IPS DF 4.7 (cell line): ENCODE measurements around the gene MAGI1.

ENCODE experiments used
- DNase-seq: peaks from one replicate; pipeline ENCODE4 v3.0.0-alpha.2; 2013; ENCODE audit warnings: low spot score; ENCODE audit errors: extremely low read depth

MAGI1 gene

DNA sequence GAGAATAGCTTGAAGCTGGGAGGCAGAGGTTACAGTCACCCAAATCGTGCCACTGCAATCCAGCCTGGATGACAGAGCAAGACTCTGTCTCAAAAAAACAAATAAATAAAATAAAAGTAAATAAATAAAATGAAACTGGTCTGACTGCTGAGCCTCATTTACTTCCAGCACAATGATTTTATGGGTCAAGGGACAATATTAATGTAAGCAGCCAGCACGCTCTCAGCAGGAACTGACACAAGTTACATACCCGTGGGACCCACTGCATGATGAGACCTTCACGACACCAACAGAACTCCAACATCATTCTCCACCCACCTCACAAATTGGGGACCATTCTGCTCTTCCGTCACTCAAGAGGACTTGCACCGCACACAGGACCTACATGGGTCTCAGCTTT is 230.3 kb downstream of the MAGI1 start:
- no peak for DNase-seq

DNA sequence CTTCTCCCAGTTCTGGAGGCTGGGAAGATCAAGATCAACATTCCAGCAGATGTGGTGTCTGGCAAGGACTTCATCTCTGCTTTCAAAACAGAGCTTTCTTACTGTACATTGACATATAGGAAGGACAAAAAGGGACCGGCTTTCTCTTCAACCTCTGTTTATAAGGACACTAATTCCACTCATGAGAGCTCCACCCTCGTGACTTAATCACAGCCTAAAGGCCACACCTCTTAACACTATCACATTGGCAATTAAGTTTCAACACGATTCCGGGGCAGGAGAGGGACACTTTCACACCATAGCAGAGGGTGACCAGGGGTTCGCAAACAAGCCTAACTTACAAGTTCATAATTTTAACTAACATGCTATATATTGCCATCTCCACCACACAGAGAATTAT is 231.5 kb downstream of the MAGI1 start:
- no peak for DNase-seq

DNA sequence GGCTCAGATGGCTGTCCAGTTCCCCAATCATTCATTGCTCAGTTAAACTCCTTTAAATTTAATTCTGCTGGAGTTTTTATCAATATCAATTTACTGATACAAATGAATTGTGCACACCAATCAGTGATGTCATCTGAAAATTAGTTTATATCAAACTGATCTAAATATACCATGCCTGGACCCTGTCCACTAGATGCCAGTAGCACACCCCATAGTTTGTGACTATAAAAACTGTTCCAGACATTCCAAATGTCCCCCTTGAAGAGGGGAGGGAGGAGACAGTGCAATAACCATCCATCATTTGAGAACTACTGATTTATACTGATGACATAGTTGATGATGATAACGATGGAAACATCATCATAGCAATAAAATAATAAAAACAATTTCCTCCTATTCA is 232.1 kb downstream of the MAGI1 start:
- no peak for DNase-seq

DNA sequence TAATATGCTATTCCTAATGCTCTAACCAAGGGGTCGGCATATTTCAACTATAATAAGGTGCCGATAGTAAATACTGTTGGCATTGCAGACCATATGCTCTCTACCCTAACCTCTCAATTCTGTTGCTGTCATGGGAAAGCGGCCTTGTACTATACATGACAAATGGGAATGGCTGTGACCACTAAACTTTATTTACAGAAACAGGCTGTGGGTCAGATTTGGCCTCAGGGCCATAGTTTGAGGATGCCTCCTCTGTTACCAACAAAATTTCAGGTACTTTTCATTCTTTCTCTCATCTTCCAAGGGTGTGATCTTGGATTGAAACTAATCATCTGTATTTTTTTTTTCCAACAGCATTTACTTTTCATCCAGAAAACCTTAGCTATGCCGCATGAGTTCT is 242.0 kb downstream of the MAGI1 start:
- DNase-seq: no peak

DNA sequence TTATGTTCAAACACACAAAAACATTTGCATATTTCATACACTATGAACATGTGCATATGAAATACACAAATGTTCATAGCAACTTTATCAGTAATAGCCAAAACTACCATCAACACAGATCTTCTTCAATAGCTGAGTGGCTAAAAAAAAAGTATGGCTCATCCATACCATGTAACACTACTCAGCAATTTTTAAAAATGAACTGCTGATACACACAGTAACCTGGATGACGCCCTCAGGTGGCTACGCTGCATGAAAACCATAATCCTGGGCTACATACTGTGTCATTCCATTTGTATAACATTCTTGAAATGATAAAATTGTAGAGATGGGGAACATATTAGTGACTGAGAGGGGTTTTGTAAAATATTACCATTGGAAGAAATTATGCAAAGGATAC is 243.6 kb downstream of the MAGI1 start:
- no peak for DNase-seq

DNA sequence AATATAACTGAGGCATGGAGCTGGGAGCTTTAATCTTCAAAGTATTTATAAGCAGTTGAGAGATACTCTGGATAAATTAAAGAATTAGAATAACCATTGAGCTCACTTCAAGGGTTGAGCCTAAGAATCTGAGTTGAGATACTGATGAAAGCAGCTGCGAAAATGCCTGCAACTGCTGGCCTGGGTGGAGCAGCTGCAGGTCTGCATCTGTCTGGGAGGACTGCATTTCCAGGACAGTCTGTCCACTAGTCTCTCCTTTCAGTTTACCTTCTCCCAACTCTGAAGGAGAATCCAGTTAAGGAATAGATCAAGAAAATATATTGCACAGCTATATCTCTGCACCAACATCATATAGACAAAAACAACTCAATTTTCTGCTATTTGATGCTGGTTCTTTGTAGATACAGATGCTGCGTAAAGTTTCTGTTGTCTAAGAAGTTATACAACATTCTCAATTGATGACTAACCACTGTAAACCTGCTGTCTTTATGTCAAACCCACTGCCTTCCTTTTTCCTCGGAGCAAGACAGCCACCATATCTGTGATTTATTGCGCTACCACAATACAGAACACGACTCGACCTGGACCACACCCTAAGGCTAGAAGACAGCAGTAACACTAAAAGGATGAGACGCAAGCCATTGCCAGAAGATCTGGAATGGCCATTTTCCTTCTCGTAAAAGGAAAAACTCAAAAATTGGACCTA is 245.1 kb downstream of the MAGI1 start:
- no peak for DNase-seq

DNA sequence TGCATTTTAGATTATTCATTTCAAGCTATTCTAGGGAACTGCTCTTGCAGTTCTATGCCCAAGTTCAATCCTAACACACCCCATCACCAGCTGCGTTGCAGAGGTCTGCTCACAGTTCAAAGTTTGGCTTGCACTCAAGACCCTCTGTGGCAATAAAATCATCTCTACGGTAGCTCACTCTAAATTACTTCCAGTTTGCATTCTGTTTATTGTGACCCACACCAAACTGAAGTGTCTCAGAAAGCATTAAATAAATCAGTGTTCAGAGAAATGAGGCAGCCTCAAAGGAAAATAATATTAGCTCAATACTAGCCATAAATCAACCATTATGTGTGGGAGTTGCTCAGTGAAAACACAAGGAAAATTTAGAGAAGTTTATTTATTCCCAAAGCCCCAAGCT is 250.3 kb downstream of the MAGI1 start:
- no peak for DNase-seq

DNA sequence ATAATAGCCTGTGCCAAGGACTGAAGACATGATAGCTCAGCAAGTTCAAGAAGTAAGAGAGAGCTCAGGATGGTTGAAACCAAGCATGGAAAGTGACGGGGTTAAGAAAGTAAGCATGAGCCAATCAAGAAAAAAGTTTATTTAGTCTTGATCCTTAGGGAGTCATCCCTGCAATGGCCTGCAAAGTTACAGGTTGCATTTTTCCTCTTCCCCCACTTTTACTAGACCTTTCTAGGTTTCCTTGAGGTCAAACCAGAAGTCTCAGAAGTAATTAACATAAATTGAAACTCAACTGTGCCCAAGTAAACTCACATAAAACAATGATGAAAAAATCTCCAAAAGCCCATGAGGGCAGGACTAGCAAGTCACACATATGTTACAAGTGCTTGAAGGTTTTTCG is 250.9 kb downstream of the MAGI1 start:
- no peak for DNase-seq

DNA sequence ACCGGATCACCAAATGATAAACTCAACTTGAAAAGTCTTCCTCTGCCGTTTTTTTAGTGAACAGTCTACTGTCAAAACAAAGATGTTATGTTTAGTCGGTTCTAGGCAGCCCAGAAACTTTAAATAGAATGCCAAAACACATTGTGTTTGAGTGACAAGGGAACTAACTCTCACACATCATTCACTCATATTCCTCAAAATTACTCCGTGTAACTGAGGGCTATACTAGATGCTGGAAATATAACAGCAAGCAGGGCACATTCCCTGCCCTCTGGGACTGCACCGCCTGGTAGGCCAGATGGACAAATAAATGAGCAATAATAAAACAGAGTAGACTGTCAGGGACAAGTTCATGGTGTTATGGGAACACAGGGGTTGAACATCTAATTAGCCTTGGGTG is 251.4 kb downstream of the MAGI1 start:
- DNase-seq: no peak

DNA sequence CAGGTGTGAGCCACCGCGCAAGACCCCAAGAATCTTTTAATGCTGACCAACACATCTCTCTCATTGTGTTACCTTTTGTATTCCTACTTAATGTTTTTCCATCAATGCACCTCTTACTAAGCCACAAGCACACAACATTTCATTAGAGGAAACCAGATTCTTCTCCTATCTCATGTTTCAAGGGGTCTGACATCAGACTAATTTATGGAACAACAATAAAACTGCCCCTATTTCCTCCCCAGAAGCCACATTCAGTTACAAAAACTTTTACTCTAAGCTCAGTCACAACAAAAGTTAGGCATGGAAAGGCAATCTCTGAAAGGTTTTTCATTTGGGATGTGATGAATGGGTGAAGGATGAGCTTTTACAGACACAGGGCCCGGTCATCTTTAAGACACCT is 251.8 kb downstream of the MAGI1 start:
- DNase-seq: no peak

DNA sequence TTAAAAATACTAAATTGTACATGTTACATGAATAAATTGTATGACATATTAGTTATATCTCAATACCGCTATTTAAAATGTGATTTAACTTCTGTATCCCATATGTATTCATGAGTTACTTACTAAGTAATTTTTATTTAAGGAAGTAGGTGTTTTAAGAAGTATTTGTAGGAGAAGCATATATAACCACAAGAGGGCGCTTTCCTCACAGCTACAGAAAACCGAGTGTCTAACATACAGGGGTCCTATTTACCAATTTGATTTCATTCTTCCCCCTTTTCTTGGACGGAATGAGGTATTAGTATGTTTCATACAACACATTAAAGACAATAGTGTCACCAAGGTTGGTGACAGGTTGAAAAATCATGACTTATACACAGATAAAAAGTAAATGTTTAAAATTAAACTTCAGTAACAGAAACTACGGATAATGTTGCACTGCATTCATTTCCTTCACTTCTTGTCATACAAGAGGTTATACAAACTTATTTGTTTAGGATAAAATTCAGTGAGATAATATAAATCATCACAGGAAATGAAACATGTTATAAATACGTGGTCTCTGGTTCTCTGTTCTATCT is 253.6 kb downstream of the MAGI1 start:
- peak; percentile 30 for DNase-seq

DNA sequence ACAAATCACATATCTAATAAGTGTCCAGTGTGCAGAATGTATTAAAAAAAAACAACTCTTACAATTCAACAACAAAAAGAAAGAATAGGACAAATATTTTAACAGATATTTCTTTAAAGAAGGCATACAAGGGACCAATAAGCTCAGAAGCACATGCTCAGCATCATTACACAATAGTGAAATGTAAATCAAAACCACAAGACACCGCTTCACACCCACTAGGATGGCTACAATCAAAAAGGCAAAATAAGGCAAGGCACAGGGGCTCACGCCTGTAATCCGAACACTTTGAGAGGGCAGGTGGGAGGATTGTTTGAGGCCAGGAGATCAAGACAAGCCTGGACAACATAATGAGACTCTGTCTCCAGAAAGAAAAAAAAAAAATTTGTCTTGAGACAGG is 255.6 kb downstream of the MAGI1 start:
- DNase-seq: no peak

DNA sequence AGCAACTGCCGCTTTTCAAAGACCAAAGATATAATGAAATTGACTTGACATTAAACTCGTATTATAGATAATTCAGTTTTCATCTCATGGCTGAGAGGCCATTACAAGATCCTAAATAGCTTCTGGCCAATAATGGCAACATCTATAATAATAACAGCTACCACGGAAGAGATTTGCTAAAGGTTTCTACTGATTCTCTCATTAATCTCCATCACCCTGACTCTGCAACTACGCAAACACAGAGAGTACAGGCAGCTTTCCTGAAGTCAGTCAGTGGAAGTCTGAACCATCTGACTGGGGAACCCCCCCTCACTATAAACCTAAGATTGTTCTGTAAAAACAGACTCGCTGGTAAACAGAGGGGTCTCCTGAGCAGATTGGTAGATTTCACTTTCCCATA is 257.1 kb downstream of the MAGI1 start:
- DNase-seq: no peak

DNA sequence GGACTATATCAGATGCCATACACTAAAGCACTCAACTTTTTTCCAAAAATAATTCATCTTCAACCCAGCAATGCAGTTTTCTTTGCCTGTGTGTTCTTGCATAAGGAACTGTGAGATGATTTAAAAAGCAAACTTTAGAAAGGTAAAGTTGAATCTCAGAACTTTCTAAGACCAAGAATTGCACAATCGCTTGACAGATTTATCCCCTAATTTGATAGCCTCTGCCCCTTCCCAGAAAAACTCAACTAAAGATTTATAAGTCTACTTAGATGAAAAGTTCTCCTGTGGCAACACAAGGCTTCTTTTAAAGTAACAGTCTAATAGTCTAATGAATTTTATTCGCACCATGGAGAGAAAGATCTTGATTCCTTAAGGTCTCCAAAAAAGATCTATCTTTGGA is 259.3 kb downstream of the MAGI1 start:
- DNase-seq: no peak

DNA sequence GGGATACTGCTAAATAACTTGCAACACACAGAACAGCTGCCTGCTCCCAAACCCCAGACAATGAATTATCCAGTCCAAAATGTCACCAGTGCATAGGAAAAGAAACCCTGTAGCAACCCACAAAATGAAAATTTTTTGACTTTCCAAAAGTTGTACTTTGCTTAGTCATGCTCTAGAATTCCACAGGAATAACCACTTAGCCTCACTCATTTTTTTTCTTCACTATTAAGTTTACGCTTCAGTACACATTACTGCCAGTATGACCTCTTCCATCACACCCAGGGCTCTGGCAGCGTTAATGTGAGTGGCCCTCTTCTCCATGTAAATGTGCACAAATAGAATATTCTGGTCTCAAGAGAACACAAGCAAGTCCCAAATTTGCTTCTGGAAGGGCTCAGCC is 259.8 kb downstream of the MAGI1 start:
- no peak for DNase-seq

DNA sequence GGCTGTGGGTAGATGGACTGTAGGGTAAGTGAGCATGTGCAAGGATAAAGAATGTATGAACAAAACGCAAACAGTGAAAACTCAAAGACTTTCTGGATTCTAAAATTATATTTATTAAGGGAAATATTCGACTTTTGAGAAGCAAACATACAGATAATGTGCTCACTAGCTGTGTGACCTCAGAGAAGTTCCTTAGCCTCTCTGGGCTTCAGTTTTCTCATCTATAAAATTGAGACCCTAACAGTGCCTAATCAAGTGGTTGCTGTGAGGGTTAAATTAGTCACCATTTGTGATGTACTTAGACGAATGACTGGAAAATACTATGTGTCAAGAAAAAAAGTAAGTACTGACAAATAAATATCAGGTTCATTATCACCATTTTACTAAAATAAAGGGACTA is 261.7 kb downstream of the MAGI1 start:
- no peak for DNase-seq

DNA sequence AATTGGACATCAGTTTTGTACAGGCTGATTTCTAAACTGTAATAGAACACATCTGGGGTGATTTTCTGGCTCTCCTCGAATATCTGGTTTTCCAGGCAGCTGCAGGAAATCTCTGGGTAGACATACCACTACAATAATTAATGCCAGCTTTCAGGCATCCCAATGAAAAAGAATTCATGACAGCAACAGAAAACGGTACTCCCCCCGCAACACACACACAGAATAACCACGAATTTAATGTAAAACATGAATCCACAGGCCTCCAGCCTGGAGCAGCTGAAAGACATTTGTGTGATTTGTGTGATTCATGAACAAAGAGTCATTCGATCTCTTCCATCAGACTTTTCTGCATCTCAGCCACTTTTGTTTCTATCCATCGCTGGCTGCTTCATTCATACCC is 262.2 kb downstream of the MAGI1 start:
- DNase-seq: no peak

DNA sequence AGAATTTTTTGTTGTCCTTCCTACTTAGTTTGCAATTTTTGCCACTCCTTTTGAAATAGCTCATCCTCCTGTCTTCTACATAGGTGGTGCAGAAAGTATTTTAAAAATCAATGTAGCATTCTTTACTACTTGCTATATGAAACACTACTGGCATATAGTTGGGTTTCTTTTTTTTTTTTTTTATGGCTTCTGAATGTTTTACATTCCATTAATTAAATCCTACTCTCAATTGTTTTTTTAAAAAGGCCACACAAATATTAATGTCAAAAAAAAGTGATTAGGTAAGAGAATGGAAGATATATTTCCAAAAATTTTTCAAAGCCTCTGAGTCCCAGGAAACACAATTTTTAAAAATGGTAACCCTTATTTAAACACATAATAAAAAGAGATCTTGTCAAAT is 262.6 kb downstream of the MAGI1 start:
- no peak for DNase-seq

DNA sequence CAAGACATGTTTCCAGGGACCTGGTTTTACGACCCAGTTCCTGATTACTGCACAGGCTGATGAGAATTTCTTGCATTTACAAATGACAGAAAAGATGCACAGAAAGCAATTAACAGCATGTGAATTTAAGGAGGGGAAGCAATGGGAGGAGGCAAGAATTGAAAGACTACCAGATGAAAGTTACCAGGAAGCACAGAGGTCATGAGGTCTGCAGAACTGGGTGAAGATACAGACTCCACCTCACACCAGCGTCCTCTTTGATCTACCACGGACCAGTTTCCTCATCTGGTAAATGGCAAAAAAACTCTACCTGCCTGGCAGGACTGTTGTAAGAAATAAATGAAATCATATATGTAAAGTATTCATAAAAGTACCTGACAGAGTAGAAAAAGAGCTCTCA is 266.0 kb downstream of the MAGI1 start:
- DNase-seq: no peak

DNA sequence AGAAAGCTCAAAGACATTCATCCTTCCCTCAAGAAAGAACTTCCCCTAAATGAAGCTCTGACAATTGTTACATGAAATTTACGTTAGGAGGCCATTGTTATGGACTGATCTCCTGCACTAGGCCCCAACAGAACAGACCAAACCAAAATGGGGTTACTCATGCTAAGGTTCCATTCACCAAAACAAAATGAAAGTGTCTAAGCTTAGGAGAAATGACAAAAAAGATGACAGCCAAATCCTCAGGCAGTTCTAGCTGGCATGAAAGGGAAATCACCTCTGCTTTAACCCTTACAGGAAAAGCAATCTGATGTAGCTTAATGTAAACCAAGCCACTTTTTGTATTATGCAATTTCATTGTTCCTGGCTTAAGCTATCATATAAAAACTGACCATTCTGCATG is 271.2 kb downstream of the MAGI1 start:
- no peak for DNase-seq

DNA sequence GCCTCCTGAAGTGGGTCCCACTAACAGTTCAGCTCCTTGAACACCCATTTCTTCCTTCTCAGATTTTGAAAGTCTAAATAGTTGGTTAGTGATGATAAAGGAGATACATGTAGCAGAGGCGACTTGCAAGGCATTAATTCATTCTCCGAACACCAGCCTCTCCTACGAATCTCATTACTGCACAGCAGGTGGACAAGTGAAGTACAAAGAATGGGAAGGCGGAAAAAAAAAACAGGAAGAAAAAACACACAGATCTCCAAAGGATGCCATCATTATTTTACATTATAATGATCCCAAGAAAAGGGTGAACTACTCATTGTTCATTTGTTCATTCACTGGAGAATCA is 276.5 kb downstream of the MAGI1 start:
- no peak for DNase-seq

DNA sequence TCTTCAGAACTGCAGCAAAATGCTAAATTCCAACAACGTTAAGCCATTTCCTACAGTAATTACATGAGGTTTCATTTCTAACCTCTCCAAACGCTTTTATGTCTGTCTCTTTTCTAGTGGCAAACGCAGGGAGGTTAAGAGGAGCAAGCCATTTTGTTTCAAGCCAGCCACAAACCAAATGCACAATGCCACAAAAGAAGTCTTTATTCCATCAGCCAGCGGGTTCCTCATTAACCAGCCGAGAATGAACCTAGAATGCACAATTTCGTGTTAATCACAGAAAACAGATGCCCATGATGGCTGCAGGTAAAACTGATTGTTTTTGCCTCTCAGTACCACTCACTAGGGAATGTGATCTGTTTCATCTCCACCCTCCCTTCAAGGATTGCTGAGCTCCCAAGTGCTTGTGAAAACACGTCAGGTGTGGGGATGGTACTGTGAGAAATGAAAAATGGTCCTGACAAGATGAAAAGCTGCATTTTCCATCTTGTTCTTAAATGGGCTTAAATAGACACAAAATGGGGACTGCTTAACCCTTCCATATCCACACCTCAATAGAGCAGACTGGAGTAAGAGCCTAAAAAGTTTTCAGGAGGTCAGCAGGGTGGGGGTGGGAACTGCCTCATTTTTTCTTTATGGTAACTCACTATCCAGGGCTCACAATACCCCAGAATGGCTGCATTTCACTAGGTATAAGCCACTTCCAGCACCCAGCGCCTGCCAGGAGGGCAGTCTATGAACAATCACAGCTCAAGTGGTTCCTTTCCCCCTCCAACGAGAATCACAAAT is 277.1 kb downstream of the MAGI1 start:
- DNase-seq: no peak
